Measurements from ENCODE around the gene ABO.

Gene ABO

DNA sequence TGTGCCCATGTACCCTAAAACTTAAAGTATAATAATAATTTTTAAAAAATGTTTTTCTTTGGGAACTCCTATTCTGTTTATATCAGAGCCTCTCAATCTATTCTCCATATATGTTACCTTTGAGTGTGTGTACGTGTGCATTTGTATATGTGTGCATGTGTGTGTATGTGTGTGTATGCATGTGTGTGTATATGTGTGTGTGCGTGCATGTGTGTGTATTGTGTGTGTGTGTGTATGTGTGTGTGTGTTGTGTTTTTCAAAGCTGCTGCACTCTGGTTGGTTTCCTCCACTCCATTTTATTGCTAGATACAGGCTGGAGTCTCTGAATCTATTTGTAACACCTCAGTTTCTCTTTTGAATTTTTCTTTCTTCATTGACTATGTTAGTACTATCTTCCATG lies 41.0 kb upstream of the ABO start:
- no peak overlapping the region for H3K4me3 ChIP-seq (ENCODE audit: low read depth, low read length)
- TF ChIP-seq, protein P1, sequence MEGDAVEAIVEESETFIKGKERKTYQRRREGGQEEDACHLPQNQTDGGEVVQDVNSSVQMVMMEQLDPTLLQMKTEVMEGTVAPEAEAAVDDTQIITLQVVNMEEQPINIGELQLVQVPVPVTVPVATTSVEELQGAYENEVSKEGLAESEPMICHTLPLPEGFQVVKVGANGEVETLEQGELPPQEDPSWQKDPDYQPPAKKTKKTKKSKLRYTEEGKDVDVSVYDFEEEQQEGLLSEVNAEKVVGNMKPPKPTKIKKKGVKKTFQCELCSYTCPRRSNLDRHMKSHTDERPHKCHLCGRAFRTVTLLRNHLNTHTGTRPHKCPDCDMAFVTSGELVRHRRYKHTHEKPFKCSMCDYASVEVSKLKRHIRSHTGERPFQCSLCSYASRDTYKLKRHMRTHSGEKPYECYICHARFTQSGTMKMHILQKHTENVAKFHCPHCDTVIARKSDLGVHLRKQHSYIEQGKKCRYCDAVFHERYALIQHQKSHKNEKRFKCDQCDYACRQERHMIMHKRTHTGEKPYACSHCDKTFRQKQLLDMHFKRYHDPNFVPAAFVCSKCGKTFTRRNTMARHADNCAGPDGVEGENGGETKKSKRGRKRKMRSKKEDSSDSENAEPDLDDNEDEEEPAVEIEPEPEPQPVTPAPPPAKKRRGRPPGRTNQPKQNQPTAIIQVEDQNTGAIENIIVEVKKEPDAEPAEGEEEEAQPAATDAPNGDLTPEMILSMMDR (IDR thresholded peaks at IDR 0.05; ENCODE audit: control insufficient read depth, extremely low read depth, insufficient read depth) = no peak
- no peak for DNase-seq (ENCODE audit: low read depth)

GRCh38 chr9:133309608-133310007 lies 34.6 kb upstream of the ABO start:
- no peak for DNase-seq (ENCODE audit: low read depth)
- no peak overlapping the region for H3K4me3 ChIP-seq (ENCODE audit: low read depth, low read length)
- TF ChIP-seq, protein P1 (IDR thresholded peaks at IDR 0.05; ENCODE audit: control insufficient read depth, extremely low read depth, insufficient read depth) = no peak

DNA sequence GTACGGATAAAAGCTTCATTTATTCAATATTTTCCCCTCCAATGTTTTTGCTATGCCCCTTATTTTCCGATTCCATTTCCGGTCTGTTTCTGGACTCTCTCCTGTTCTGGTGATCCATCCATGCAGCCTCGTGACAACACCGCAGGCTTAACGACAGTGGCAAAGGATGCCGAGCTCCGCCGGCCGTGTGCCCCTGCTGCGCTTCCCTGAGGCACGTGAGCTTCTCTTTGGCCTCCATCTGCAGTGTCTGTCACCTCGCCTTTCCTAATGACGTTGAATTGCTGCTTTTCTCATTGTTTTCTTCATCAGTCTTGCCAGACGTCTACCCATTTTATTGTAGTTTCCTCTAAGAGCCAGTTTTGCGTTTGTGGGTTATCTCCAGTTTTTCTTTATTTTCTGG lies 32.3 kb upstream of the ABO start:
- DNase-seq (ENCODE audit: low read depth) = no peak
- TF ChIP-seq, protein P1 (IDR thresholded peaks at IDR 0.05; ENCODE audit: control insufficient read depth, extremely low read depth, insufficient read depth) = no peak
- no peak overlapping the region for H3K4me3 ChIP-seq (ENCODE audit: low read depth, low read length)

DNA sequence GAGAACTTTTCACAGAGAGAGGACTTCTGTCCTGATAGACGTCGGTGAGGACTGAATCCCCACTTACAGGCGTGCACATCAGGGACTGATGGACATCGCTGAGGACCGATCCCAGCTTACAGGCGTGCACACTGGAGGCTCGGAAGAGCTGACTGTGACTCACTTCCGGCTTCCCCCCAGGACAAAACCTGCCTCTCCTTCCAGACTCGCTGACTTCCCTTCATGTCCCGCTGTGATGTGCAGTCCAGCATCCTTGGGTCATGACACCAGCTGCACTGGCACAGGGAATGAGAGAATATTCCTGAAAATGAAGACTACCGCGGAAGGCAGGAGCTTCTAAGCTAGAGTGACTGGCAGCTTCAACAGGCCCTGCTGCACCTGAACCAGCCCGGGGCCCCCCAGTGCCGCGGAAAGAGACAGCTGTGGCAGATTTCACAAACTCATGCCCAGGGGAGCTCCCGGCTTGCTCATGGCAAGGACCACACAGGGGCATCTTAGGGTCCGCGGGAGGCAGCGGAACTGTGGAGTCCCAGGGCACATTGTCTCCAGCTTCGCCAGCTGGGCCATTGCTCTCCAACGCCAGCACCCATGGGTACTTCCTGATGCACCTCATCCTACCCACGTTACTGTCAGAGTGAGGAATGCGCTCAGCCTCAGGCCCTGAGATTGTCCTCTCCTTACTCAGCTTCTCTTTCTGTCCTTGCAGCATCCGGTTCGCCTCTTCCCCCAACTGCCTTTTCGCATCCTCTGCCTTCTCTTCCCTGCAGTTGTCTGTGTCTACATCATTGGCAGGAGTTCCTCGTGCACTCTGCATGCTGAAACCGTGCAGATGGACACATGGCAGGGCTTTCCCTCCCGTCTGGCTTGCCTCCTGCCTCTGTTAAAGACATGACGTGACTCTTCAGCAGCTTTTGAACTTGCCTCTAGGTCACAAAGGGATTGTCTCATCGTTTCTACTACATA lies 31.5 kb upstream of the ABO start:
- no peak for DNase-seq (ENCODE audit: low read depth)

DNA sequence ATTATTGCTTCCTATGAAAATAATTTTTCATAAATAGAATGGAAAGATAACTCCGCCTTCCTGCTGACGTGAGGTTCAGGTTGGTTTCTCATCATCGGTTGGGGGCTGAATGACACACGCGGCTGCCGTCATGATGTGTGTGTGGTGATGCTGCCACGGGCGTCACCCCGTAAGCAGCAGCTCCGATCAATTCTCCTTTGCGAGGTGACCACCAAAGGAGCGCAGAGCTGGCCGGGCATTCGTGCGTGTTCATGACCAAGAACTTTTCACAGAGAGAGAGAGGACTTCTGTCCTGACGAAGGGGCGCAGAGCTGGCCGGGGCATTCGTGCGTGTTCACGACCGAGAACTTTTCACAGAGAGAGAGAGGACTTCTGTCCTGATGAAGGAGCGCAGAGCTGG lies 30.7 kb upstream of the ABO start:
- TF ChIP-seq, protein P1 (IDR thresholded peaks at IDR 0.05; ENCODE audit: control insufficient read depth, extremely low read depth, insufficient read depth) = no peak
- no peak overlapping the region for H3K4me3 ChIP-seq (ENCODE audit: low read depth, low read length)
- no peak for DNase-seq (ENCODE audit: low read depth)

More for the DNA sequence above, 31.5 kb upstream of the ABO start:
- TF ChIP-seq, protein P1 (IDR thresholded peaks at IDR 0.05; ENCODE audit: control insufficient read depth, extremely low read depth, insufficient read depth) = no peak
- H3K4me3 ChIP-seq (ENCODE audit: low read depth, low read length) = no peak overlapping the region

DNA sequence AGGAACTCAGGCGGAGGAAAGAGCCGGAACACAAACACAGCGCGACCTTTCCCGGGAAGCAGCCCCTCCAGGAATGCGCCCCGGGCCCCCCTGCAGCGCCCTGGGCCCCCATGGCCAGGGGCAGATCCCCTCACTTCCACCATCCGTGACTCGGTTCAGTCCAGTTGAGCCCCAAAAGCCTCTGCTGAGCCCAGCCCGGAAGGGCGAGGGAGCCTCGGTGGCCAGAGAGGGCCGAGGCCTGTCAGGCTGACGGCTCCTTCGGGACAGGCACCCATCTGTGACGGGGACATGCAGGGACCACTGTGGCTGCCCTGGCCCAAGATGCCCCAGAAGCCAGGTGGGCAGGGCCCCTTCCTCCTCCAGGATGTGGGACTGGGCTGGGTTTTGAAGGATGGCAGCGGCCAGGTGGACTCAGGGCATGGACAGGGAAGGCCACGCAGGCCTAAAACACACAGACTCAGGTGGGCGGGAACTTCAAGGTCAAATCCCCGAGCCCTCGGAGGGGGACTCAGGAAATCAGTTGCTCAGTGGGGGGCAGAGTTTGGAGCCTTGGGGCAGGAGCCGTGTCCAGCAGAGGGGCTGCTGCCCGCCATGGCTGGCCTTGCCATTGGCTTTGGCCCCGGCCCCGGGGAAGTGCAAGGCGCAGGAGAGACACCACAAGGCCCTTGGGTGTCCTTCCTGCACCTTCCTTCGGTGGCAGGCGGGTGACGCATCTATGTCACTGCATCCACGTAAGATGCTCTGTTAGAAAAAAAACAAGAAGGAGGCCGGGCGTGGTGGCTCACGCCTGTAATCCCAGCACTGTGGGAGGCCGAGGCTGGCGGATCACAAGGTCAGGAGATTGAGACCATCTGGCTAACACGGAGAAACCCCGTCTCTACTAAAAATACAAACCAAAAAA lies 29.7 kb upstream of the ABO start:
- H3K4me3 ChIP-seq (ENCODE audit: low read depth, low read length) = no peak overlapping the region
- TF ChIP-seq, protein P1 (IDR thresholded peaks at IDR 0.05; ENCODE audit: control insufficient read depth, extremely low read depth, insufficient read depth) = no peak
- DNase-seq (ENCODE audit: low read depth) = no peak
